ENCODE measurements around the gene SCO1. TPM values are rescaled to one million over a fixed set of nuclear protein-coding genes. Genes with fewer than 3 reads are reported as not detected.
A peak's percentile ranks its signal among the peaks of the same experiment; 100 is the strongest.

The SCO1 gene
- total RNA-seq, 2 experiments from 2014 or later, result 15.3 to 18.2 TPM

DNA sequence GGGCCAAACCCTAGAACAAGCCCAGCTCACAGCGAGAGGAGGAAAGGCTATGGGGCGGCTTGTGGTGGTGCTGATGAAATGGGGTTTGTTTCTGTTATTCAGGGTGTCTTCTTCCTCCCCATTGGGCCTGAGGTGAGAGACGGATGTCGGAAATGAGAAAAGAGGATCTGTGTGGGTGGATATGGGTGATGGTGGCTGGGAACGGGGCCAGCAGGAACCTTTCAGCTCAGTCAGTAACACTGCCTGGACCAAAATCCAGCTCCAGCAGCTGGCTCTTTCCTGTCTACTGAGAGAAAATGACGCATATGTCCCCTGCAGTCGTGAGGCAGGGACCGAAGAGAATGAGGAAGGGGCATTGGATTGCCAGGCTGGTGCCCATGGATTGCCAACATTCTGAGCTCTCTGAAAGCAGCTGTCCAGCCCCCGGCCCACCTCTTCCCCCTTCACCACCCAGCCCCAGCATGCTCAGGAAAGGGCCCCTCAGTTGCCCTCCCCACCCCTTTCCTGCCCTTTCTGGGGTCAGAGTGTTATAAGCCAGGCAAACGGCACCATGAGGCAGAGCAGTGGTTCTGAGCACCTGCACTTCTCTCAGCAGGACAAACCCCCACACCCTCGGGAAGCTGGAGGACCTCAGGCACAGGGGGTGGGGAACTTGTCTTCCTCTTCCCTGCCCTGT is 44.2 kb downstream of the SCO1 start:
- ChIA-PET POLR2A (no interaction called here), CTCF (interaction anchor here (0.7 kb wide), 1 partner anchor 43 kb away, joined by 8 read pairs; no protein-coding TSS in a partner anchor)
- intact Hi-C loops (cut with DNase I, micrococcal nuclease), result no loop called here
- ATAC-seq (ENCODE audit: poor library complexity) (peak; percentile 55), DNase-seq (peak in 3 of 14 experiments; percentile 6 to 11 (median 7))
- peaks cover 18% of the 10 kb centered on the region for H3K4me1 Mint-ChIP-seq (ENCODE audit: low read depth)
- H3K27me3 ChIP-seq (ENCODE audit: control insufficient read depth in 1 of 2, insufficient read depth in 2 of 2, low read length in 2 of 2), result no peaks in the 10 kb centered on the region
- H3K27ac Mint-ChIP-seq, result no peak overlapping the region
- no peak overlapping the region for H3K27ac ChIP-seq (ENCODE audit: low read depth in 1 of 2, low read length in 2 of 2)
- peaks cover 9% of the 10 kb centered on the region for H3K4me1 ChIP-seq (ENCODE audit: insufficient read depth, low read length)
- no peaks in the 10 kb centered on the region for H3K9me3 Mint-ChIP-seq
- no peak overlapping the region for H3K4me3 Mint-ChIP-seq
- no peaks in the 10 kb centered on the region for H3K9me3 ChIP-seq (ENCODE audit: control insufficient read depth in 1 of 2, insufficient read depth in 1 of 2, low read length in 2 of 2)
- no peaks in the 10 kb centered on the region for H3K27me3 Mint-ChIP-seq
- no peak for TF ChIP-seq CTCF (IDR thresholded peaks at IDR 0.05)
- no peaks in the 10 kb centered on the region for H3K36me3 ChIP-seq (ENCODE audit: insufficient read depth, low read length)
- H3K4me3 ChIP-seq (ENCODE audit: low read length), result no peak overlapping the region
- peaks cover 9% of the 10 kb centered on the region for H3K36me3 Mint-ChIP-seq (ENCODE audit: low read depth)

- TF ChIP-seq CTCF (IDR thresholded peaks at IDR 0.05), result no peak
- Histone ChIP-seq H3K27ac (ENCODE audit: low read depth in 1 of 2, low read length in 2 of 2) (no peak overlapping the region), H3K27me3 (ENCODE audit: control insufficient read depth in 1 of 2, insufficient read depth in 2 of 2, low read length in 2 of 2) (no peaks in the 10 kb centered on the region), H3K36me3 (ENCODE audit: insufficient read depth, low read length) (no peaks in the 10 kb centered on the region), H3K4me1 (ENCODE audit: insufficient read depth, low read length) (peaks cover 9% of the 10 kb centered on the region), H3K4me3 (ENCODE audit: low read length) (no peak overlapping the region), H3K9me3 (ENCODE audit: control insufficient read depth in 1 of 2, insufficient read depth in 1 of 2, low read length in 2 of 2) (no peaks in the 10 kb centered on the region)
- ChIA-PET POLR2A (no interaction called here), CTCF (no interaction called here)
- no peaks in the 10 kb centered on the region for H3K27me3 Mint-ChIP-seq
- H3K4me1 Mint-ChIP-seq (ENCODE audit: low read depth), result peaks cover 18% of the 10 kb centered on the region
- ATAC-seq (ENCODE audit: poor library complexity) (no peak), DNase-seq (no peak)
- no peak overlapping the region for H3K4me3 Mint-ChIP-seq
- H3K36me3 Mint-ChIP-seq (ENCODE audit: low read depth), result peaks cover 15% of the 10 kb centered on the region
- intact Hi-C loops (cut with DNase I, micrococcal nuclease), result no loop called here
- H3K27ac Mint-ChIP-seq, result no peak overlapping the region
- no peaks in the 10 kb centered on the region for H3K9me3 Mint-ChIP-seq
These were observed 45.4 kb downstream of the SCO1 start for GRCh38 chr17:10651927-10652326.

GRCh38 chr17:10649602-10650001 is 47.7 kb downstream of the SCO1 start:
- no peaks in the 10 kb centered on the region for H3K27me3 ChIP-seq (ENCODE audit: control insufficient read depth in 1 of 2, insufficient read depth in 2 of 2, low read length in 2 of 2)
- Mint-ChIP-seq H3K4me1 (ENCODE audit: low read depth) (peaks cover 18% of the 10 kb centered on the region), H3K4me3 (no peak overlapping the region), H3K9me3 (no peaks in the 10 kb centered on the region), H3K36me3 (ENCODE audit: low read depth) (peaks cover 24% of the 10 kb centered on the region), H3K27ac (no peak overlapping the region), H3K27me3 (no peaks in the 10 kb centered on the region)
- ChIA-PET POLR2A (no interaction called here), CTCF (no interaction called here)
- TF ChIP-seq CTCF (IDR thresholded peaks at IDR 0.05), result no peak
- no peak for DNase-seq
- no peaks in the 10 kb centered on the region for H3K36me3 ChIP-seq (ENCODE audit: insufficient read depth, low read length)
- intact Hi-C loops (cut with DNase I, micrococcal nuclease), result loop anchor here (5.0 to 10.0 kb wide), 2 partner anchors 85 to 993 kb away; partner anchors contain the start of gene TMEM220 (in 1 of the 2)
- no peak for ATAC-seq (ENCODE audit: poor library complexity)
- H3K27ac ChIP-seq (ENCODE audit: low read depth in 1 of 2, low read length in 2 of 2), result no peak overlapping the region
- H3K9me3 ChIP-seq (ENCODE audit: control insufficient read depth in 1 of 2, insufficient read depth in 1 of 2, low read length in 2 of 2), result no peaks in the 10 kb centered on the region
- H3K4me3 ChIP-seq (ENCODE audit: low read length), result no peak overlapping the region
- peaks cover 13% of the 10 kb centered on the region for H3K4me1 ChIP-seq (ENCODE audit: insufficient read depth, low read length)

Data from CD4-positive, alpha-beta T cell (primary cell).